GM12801 (cell line): Measurements from ENCODE around the gene PRKAR2B.

Experiments
- TF ChIP-seq, protein P1 (sequence below): IDR thresholded peaks from one replicate; pipeline ENCODE4 v1.5.1; 2011; ENCODE audit warnings: control low read depth; ENCODE audit not compliant: insufficient read length; ENCODE audit errors: extremely low read depth

PRKAR2B gene

DNA sequence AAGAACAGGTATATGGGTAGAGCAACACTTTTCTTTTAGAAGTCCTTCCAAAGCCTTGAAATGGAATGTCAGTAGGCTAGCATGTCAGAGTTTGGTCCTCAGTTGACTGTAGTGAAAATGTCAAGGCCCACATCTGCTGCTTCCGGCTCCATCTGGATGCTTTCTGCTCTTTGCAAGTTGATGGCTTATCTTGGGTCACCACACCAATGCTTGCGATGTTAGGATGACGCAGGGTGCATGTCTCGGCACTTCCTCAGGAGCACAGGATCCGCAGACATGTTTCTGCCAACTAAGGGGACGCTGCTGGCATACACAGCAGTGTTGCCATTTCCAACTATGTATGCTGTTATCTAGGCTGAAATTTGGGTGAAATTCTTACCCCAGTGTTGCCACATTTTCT is 110.3 kb downstream of the PRKAR2B start:
- TF ChIP-seq, protein P1, sequence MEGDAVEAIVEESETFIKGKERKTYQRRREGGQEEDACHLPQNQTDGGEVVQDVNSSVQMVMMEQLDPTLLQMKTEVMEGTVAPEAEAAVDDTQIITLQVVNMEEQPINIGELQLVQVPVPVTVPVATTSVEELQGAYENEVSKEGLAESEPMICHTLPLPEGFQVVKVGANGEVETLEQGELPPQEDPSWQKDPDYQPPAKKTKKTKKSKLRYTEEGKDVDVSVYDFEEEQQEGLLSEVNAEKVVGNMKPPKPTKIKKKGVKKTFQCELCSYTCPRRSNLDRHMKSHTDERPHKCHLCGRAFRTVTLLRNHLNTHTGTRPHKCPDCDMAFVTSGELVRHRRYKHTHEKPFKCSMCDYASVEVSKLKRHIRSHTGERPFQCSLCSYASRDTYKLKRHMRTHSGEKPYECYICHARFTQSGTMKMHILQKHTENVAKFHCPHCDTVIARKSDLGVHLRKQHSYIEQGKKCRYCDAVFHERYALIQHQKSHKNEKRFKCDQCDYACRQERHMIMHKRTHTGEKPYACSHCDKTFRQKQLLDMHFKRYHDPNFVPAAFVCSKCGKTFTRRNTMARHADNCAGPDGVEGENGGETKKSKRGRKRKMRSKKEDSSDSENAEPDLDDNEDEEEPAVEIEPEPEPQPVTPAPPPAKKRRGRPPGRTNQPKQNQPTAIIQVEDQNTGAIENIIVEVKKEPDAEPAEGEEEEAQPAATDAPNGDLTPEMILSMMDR, result no peak

DNA sequence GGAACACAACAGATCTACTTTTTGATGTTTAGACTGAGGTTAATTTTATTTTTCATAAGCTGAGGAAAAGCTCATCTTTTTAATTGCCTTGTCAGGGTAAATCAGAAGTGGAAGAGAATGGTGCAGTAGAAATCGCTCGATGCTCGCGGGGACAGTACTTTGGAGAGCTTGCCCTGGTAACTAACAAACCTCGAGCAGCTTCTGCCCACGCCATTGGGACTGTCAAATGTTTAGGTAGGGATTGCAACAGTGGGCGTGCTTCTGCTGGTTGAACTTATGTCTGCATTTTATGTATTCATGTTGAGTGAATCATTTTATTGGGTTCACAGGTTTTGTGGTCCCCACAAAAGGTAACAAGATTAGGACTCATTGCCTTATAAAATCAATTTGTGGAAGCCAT is 112.6 kb downstream of the PRKAR2B start:
- TF ChIP-seq, protein P1, result no peak

DNA sequence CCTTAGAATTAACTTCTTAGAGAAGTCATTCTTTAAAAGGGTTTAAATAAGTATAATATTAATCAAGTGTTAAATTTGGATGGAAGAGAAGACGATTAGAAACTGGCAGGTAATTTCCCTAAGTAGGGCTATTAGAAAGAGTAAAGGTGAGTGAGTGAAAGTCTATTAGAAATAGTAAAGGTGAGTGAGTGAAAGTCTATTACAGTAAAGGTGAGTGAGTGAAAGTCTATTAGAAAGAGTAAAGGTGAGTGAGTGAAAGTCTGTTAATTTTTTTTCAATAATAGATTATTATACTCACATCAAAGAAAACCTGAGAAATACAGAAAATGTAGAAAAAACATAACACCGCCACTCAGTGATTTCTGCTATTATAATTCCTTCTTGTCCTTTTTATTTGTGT is 113.5 kb downstream of the PRKAR2B start:
- TF ChIP-seq, protein P1, result no peak

DNA sequence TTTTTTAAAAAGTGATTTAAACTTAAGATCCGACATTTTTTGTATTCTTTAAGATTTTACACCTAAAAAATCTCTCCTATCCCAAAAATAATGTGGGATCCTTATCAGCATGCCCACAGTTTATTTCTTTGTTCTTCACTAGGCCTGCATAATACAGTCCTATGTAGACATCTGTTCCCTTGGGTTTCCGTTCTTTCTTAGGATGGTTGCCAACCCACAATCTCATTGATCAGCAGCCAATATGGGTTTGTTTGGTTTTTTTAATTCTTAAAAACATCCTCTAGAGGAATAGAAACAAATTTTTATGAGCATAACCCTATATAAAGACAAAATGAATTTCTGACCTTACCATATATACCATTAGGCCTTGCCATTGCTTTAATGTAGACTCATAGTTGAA is 115.9 kb downstream of the PRKAR2B start:
- TF ChIP-seq, protein P1, result no peak

DNA sequence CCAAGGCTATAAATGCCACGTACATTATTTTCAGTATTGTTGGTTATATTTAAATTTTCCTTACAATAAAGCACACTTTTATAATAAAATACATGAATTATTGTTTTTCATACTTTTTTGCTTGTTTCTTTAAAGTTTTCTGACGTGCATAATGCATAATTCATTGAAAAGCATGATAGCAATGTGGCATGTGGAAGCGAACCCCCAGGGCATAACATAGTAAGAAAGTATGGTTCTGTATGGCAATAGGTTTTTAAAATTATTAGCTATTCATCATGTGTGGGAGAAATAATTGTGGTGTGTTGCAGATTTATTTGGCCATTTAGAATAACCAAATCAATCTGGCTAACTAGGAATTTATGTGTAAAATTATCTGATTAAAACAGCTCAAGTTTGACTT is 116.9 kb downstream of the PRKAR2B start:
- TF ChIP-seq, protein P1, result no peak

DNA sequence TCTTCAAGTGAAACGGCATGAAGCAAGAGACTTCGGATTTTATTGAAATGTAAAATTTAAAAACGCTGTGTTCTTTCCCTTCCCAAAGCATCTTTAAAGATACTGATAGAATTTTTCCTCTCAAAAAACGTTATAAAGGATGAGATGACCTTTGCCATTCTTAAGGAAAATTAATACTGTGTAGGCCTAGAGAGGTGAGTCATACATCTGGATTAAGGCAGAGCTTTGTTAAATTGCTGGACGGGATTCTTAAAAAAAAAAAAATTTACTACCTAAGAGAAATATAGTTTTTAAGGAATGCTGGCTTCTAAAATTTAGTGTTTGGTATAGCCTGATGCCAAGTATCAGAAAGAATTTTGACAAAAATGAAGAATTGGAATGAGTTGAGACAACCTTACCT is 118.0 kb downstream of the PRKAR2B start:
- TF ChIP-seq, protein P1, result no peak

DNA sequence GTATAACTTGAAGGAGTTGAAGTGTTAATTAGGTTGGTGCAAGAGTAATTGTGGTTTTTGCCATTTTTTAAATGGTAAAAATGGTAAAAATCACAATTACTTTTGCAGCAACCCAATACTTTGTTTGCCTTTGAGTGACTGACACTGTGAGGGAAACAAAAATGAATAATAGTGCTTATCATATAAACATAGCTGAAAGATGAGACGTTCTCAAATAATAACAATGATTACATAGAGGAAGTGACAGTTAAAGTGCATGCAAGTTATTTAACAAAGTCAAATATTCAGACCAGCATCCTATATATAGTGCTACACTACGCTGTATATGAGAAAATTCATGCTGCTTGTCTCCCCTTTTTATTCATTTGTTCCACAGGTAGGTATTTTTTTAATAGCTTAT is 119.6 kb downstream of the PRKAR2B start:
- TF ChIP-seq, protein P1, result no peak

DNA sequence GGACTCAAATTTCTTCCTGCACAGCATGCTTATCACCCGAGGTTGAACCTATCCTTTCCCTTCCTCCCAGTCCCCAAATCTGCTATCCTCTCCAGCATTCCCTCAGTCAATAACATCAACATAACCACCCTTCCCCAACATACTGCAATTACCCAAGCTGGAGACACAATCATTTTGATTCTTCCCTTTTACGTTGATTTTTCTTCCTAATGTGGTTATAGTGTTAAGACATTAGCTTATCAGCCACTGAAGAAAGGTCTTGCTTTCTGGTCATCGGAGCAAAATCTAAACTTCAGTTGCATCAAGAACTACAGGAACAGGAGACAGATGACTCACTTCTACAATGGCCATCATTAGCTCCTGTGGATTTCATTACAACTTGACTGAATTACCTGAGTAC is 120.8 kb downstream of the PRKAR2B start:
- TF ChIP-seq, protein P1, result no peak
